Tibial nerve (tissue), 4 donors: ENCODE data around the gene VWF. TPM values are rescaled to one million over a fixed set of nuclear protein-coding genes. Genes with fewer than 3 reads are reported as not detected.

Experiments used
- DNase-seq, 2 donors: peaks; one replicate each; pipeline ENCODE4 v3.0.0-alpha.2; 2019; ENCODE audit warnings: low spot score in 2 of 2
- H3K27ac ChIP-seq, 4 donors: fragments of 200-600 bp; sonication (generic) in 3 of 4; one replicate each; pipeline ENCODE4 v1.5.1; 2017 to 2019; ENCODE audit warnings: mild to moderate bottlenecking in 1 of 4
- H3K27me3 ChIP-seq, 2 donors: fragments of 200-600 bp; sonication (generic) in 1 of 2; one replicate each; pipeline versions ENCODE4 v1.5.1 to v1.6.0; 2017 to 2019
- H3K36me3 ChIP-seq, 3 donors: fragments of 200-600 bp; sonication (generic); one replicate each; pipeline ENCODE4 v1.5.1; 2018 to 2019
- H3K4me1 ChIP-seq, 4 donors: fragments of 200-600 bp; sonication (generic) in 3 of 4; one replicate each; pipeline ENCODE4 v1.5.1; 2017 to 2019
- H3K4me3 ChIP-seq, 4 donors: fragments of 200-600 bp; sonication (generic) in 3 of 4; one replicate each; pipeline ENCODE4 v1.5.1; 2017 to 2019; ENCODE audit warnings: mild to moderate bottlenecking in 1 of 4, moderate library complexity in 1 of 4
- H3K9me3 ChIP-seq, 4 donors: fragments of 200-600 bp; sonication (generic) in 3 of 4; one replicate each; pipeline ENCODE4 v1.5.1; 2017 to 2019
- EP300 ChIP-seq, 2 donors: sonication (generic); formaldehyde crosslinking; IDR thresholded peaks; one replicate each; pipeline ENCODE4 v1.6.1; 2017; ENCODE audit warnings: antibody characterized with exemption in 2 of 2, mild to moderate bottlenecking in 1 of 2
- POLR2A ChIP-seq, 2 donors: fragments of 450-650 bp; IDR thresholded peaks; one replicate each; pipeline ENCODE4 v1.6.1; 2017; ENCODE audit warnings: antibody characterized with exemption in 2 of 2, mild to moderate bottlenecking in 2 of 2, moderate library complexity in 2 of 2
- whole genome bisulfite sequencing, 2 donors: methylation state at CpG; one replicate each; pipeline ENCODE4 v1.1.5; 2018; 5-methylcytosine and 5-hydroxymethylcytosine counted together
- total RNA-seq, 4 donors: library from RNA; depleted of rRNA; stranded (reverse); fragments of >200 nt; gene quantifications; one replicate each; pipeline ENCODE4 v1.1.0, GENCODE V29; 2016
- TF ChIP-seq, protein P1 (sequence below), 5 experiments: fragments of 200-600 bp in 3 of 5; fragments of 450-650 bp in 2 of 5; sonication (generic) in 3 of 5; IDR thresholded peaks; one replicate each; pipeline ENCODE4 v1.5.1; 2016 to 2019; ENCODE audit warnings: antibody characterized with exemption in 5 of 5, mild to moderate bottlenecking in 3 of 5, moderate library complexity in 2 of 5

VWF gene
- total RNA-seq, 4 donors from 2014 or later = 82.7 to 311 (median 214) TPM

DNA sequence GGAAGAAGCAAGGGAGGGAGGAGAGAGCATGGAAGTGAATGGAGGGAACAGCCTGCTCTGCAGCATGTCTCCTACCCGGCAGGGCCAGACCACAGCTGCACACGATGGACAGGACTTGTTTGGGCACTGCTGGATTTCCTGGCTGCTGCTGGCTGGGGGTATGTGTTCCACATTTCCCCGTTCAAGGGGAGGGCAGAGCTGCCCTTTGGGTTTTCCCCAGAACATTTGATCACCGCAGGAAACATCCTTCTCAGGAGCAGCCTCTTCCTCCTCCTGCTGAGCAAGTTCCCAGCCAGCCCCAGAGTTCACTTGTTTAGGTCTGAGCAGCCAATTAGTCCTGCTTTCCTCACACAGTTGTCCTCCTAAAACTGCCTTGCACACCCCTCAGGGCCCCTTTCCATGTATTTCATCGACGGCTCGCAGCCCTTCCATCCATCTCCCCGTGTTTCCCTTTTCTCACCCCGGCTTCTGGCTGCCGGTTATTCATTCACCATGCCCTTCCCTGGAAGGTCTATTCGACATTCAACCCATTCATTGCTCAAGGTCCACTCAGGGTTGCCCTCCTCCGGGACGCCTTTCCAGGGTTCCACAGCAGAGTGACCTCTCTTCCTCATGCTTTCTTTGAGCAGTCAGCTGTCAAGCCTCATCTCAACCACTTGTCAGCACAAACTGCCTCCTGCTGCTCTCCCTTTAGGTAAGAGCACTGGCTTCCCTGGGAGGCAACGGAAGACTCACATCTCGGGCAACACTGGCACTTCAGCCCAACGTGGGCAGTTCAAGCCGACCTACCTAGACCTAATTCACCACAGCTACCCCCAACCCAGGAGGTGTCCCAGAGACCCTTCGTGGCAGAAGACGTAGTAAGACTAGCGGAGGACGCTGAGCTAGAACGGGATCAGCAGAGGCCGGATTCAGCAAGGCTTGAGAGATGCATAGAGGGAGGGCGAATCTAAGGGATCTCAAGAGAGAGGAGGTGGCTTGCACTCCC is 159.3 kb downstream of the VWF start:
- Histone ChIP-seq H3K27me3 (no peaks in the 10 kb centered on the region), H3K27ac (no peak overlapping the region), H3K9me3 (no peaks in the 10 kb centered on the region), H3K4me1 (peaks cover 0 to 4% (median 0%) of the 10 kb centered on the region in 4 donors), H3K4me3 (no peak overlapping the region), H3K36me3 (no peaks in the 10 kb centered on the region)
- WGBS, 2 donors = 60 to 65% methylated on average over 24 of the region's 24 CpGs
- no peak for DNase-seq
- no peak for TF ChIP-seq POLR2A (IDR thresholded peaks at IDR 0.05)

DNA sequence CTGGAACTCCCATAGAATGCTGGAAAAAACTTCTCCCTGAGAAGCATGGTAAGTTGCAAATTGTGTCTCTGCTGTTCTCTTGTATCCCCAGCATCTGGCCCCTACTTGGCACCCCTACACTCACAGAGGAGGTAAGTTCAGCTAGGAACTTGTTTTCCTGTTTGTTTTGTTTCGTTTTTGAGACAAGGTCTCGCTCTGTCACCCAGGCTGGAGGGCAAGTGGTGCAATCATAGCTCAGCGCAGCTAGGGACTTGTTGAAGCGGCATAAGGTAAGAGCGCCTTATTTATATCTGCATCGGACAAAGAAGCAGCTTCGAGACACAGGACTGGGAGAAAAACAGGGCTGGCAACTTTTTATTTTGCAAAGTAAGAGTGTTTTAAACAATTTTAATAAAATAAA is 161.0 kb downstream of the VWF start:
- no peak for DNase-seq
- Histone ChIP-seq H3K9me3 (no peaks in the 10 kb centered on the region), H3K4me1 (peaks cover 0 to 4% (median 0%) of the 10 kb centered on the region in 4 donors), H3K4me3 (no peak overlapping the region), H3K36me3 (no peaks in the 10 kb centered on the region), H3K27me3 (no peaks in the 10 kb centered on the region), H3K27ac (no peak overlapping the region)
- TF ChIP-seq POLR2A (IDR thresholded peaks at IDR 0.05) = no peak
- TF ChIP-seq, protein P1, sequence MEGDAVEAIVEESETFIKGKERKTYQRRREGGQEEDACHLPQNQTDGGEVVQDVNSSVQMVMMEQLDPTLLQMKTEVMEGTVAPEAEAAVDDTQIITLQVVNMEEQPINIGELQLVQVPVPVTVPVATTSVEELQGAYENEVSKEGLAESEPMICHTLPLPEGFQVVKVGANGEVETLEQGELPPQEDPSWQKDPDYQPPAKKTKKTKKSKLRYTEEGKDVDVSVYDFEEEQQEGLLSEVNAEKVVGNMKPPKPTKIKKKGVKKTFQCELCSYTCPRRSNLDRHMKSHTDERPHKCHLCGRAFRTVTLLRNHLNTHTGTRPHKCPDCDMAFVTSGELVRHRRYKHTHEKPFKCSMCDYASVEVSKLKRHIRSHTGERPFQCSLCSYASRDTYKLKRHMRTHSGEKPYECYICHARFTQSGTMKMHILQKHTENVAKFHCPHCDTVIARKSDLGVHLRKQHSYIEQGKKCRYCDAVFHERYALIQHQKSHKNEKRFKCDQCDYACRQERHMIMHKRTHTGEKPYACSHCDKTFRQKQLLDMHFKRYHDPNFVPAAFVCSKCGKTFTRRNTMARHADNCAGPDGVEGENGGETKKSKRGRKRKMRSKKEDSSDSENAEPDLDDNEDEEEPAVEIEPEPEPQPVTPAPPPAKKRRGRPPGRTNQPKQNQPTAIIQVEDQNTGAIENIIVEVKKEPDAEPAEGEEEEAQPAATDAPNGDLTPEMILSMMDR (IDR thresholded peaks at IDR 0.05) = no peak
- TF ChIP-seq EP300 (IDR thresholded peaks at IDR 0.05) = no peak
- 83 to 86% methylated on average over 7 of the region's 7 CpGs for WGBS, 2 donors

DNA sequence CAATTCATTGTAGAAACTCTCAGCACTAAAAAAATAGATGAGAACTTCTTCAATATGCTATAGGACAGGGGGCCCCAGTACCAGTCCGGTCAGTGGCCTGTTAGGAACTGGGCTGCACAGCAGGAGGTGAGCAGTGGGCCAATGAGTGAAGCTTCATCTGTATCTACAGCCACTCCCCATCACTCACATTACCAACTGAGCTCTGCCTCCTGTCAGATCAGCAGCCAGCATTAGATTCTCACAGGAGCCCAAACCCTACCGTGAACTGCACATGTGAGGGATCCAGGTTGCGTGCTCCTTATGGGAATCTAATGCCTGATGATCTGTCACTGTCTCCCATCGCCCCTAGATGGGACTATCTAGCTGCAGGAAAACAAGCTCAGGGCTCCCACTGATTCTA is 163.7 kb downstream of the VWF start:
- TF ChIP-seq, protein P1 (IDR thresholded peaks at IDR 0.05) = no peak
- no peak for TF ChIP-seq POLR2A (IDR thresholded peaks at IDR 0.05)
- TF ChIP-seq EP300 (IDR thresholded peaks at IDR 0.05) = no peak
- whole genome bisulfite sequencing, 2 donors = 77 to 83% methylated on average over 4 of the region's 4 CpGs
- no peaks in the 10 kb centered on the region for H3K36me3 ChIP-seq
- H3K4me1 ChIP-seq = peaks cover 0 to under 1% (median 0%) of the 10 kb centered on the region in 4 donors
- H3K27me3 ChIP-seq = no peaks in the 10 kb centered on the region
- no peak for DNase-seq
- no peak overlapping the region for H3K4me3 ChIP-seq
- no peaks in the 10 kb centered on the region for H3K9me3 ChIP-seq
- no peak overlapping the region for H3K27ac ChIP-seq

DNA sequence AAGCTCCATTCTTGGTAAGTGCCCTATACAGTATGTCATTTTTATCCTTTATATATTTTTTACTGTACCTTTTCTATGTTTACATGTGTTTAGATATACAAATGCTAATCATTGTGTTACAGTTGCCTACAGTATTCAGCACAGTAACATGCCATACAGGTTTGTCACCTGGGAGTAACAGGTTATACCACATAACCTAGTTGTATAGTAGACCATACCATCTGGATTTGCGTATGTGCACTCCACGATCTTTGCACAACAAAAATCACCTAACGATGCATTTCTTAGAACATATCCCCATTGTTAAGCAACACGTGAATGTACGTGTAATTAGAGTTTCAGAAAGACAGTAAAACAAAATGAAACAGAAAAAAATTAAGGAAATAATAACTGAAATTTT is 167.5 kb downstream of the VWF start:
- no peak for DNase-seq
- H3K27me3 ChIP-seq = no peaks in the 10 kb centered on the region
- H3K36me3 ChIP-seq = no peaks in the 10 kb centered on the region
- no peaks in the 10 kb centered on the region for H3K9me3 ChIP-seq
- TF ChIP-seq, protein P1 (IDR thresholded peaks at IDR 0.05) = no peak
- TF ChIP-seq EP300 (IDR thresholded peaks at IDR 0.05) = no peak
- no peak for TF ChIP-seq POLR2A (IDR thresholded peaks at IDR 0.05)
- H3K27ac ChIP-seq = no peak overlapping the region
- no peak overlapping the region for H3K4me3 ChIP-seq
- 92% methylated on average over 5 of the region's 5 CpGs for WGBS, 2 donors
- no peaks in the 10 kb centered on the region for H3K4me1 ChIP-seq

DNA sequence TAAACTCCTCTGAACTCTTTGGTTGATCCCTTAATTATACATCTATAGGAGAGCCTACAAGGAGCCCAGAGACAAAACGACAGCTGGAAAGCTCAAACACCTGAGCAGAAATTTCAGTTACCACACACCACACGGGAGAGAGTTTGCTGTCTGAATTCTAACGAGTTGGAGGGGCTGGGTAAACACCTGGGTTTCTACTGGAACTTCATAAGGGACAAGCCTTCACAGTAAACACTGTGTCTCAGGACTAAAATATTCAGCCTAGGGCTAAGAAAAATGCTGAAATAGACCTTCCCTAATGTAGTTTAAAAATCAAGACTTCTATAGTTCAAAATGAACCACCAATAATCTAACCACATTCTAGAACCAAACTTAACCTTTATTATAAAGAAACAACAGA is 169.8 kb downstream of the VWF start:
- Histone ChIP-seq H3K27ac (no peak overlapping the region), H3K9me3 (no peaks in the 10 kb centered on the region), H3K4me1 (no peaks in the 10 kb centered on the region), H3K4me3 (no peak overlapping the region), H3K36me3 (no peaks in the 10 kb centered on the region), H3K27me3 (no peaks in the 10 kb centered on the region)
- TF ChIP-seq, protein P1 (IDR thresholded peaks at IDR 0.05) = no peak
- no peak for TF ChIP-seq EP300 (IDR thresholded peaks at IDR 0.05)
- no peak for TF ChIP-seq POLR2A (IDR thresholded peaks at IDR 0.05)
- no peak for DNase-seq
- WGBS, 2 donors = 20 to 38% methylated on average over 3 of the region's 3 CpGs
